ENCODE data around the gene GH1.
"Not testable (repeated sequence)": the region's sequence is repeated elsewhere in the genome, so short reads cannot be mapped to it uniquely, and the experiment has no call there.

GH1 gene

GRCh38 chr17:63896524-63897354 lies 21.9 kb downstream of the GH1 start, which contains the start of gene CSH1:
Gene CSH1 (minus strand): TSS chr17:63896574. CDS start chr17:63896511, 63 bp downstream.
- DNase-seq (ENCODE audit: low spot score): not testable (repeated sequence)

- not testable (repeated sequence) for DNase-seq (ENCODE audit: low spot score)
Observed at GRCh38 chr17:63894821-63895220, 23.8 kb downstream of the GH1 start.

DNA sequence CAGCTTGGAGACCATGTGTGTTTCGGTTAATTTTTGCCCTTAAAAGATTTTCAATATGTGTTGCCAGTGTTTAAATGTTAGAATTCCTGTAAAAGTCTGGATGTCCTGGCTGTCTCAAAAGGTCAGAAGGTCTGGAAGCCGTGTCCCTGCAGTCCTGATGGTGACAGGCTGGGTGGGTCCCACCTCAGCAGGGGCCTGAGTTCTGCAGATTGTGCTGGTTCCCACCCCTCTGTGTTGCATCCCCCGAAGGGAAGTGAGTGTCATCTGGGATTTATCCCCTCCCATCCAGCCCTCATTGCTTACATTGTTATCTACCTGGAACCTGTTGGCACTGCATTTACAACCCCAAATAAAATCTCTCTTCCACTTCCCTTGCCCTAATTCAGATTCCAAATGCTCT lies 24.6 kb downstream of the GH1 start:
- not testable (repeated sequence) for DNase-seq (ENCODE audit: low spot score)

GRCh38 chr17:63892316-63893037 lies 26.2 kb downstream of the GH1 start:
- not testable (repeated sequence) for DNase-seq (ENCODE audit: low spot score)

GRCh38 chr17:63889026-63889848 lies 29.4 kb downstream of the GH1 start:
- DNase-seq (ENCODE audit: low spot score): peak; percentile 25

GRCh38 chr17:63885119-63885518 lies 33.5 kb downstream of the GH1 start:
- DNase-seq (ENCODE audit: low spot score): not testable (repeated sequence)

GRCh38 chr17:63882626-63883126 lies 36.0 kb downstream of the GH1 start:
- not testable (repeated sequence) for DNase-seq (ENCODE audit: low spot score)

GRCh38 chr17:63881935-63882601 lies 36.6 kb downstream of the GH1 start, which contains the start of gene GH2:
Gene GH2 (minus strand): TSS chr17:63881944. CDS start chr17:63881801, 143 bp downstream.
- DNase-seq (ENCODE audit: low spot score): peak; percentile 85

GRCh38 chr17:63881337-63881736 lies 37.3 kb downstream of the GH1 start:
- not testable (repeated sequence) for DNase-seq (ENCODE audit: low spot score)

DNA sequence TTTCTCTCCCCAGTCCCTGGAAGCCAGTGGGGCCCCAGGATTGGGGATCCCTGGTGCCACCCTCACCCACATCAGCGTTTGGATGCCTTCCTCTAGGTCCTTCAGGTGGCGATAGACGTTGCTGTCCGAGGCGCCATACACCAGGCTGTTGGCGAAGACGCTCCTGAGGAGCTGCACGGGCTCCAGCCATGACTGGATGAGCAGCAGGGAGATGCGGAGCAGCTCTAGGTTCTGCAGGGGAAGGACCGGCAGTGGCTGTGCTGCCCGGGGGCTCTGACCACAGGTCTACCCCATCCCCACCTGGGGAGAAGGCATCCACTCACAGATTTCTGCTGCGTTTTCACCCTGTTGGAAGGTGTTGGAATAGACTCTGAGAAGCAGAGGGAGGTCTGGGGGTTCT lies 37.9 kb downstream of the GH1 start:
- DNase-seq (ENCODE audit: low spot score): no peak

GRCh38 chr17:63878413-63878812 lies 40.2 kb downstream of the GH1 start:
- DNase-seq (ENCODE audit: low spot score): not testable (repeated sequence)

- not testable (repeated sequence) for DNase-seq (ENCODE audit: low spot score)
Observed at GRCh38 chr17:63874693-63875092, 43.9 kb downstream of the GH1 start.

DNA sequence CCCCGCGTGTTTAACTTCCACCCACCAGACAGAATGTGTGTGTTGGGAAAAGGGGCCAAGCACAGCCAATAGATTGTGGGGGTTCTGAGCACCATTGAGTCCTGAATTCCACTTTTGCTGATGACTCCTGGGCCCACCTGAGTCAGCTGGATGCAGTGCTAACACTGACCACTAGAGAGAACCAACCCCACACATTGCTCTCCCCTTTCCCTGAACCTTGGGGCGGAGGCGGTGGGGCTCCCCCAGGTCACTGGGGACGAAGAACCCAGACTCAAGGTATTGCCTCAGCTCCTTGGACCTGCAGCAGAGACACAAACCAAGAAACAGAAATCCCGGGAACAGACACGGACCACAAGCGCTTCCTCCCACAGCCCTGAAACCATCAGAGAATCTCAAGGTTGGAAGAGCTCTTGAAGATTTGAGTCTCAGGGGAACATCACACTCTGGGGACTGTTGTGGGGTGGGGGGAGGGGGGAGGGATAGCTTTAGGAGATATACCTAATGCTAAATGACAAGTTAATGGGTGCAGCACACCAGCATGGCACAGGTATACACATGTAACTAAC lies 44.5 kb downstream of the GH1 start:
- not testable (repeated sequence) for DNase-seq (ENCODE audit: low spot score)

GRCh38 chr17:63873577-63873976 lies 45.1 kb downstream of the GH1 start, which contains the start of gene CSH2:
Gene CSH2 (minus strand): TSS chr17:63873677. CDS start chr17:63873614, 63 bp downstream.
- DNase-seq (ENCODE audit: low spot score): not testable (repeated sequence)

DNA sequence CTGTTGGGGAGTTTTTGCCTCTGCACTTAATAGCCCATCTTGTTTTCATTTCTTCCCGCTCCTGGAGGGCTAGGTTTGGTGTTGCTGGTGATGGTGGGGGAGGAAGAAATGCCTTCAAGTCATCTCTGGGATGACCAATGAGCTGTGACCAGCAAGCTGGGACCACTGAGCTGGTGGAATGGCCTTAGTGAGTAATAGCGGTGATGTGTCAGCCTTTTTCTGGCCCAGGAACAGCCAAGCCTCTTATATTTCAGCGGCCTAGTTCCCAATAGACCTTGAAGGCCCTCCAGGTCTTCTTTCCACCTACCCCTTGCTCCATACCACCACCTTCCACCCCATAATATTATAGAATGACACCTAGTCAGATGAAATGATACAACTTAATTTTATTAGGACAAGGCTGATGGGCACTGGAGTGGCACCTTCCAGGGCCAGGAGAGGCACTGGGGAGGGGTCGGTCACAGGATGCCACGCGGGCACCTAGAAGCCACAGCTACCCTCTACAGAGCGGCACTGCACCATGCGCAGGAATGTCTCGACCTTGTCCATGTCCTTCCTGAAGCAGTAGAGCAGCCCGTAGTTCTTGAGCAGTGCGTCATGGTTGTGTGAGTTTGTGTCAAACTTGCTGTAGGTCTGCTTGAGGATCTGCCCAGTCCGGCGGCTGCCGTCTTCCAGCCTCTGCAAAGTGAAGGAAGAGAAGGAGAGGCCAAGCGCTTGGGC lies 46.8 kb downstream of the GH1 start:
- DNase-seq (ENCODE audit: low spot score): not testable (repeated sequence)

- not testable (repeated sequence) for DNase-seq (ENCODE audit: low spot score)
Observed at GRCh38 chr17:63870292-63870665, 48.4 kb downstream of the GH1 start.

DNA sequence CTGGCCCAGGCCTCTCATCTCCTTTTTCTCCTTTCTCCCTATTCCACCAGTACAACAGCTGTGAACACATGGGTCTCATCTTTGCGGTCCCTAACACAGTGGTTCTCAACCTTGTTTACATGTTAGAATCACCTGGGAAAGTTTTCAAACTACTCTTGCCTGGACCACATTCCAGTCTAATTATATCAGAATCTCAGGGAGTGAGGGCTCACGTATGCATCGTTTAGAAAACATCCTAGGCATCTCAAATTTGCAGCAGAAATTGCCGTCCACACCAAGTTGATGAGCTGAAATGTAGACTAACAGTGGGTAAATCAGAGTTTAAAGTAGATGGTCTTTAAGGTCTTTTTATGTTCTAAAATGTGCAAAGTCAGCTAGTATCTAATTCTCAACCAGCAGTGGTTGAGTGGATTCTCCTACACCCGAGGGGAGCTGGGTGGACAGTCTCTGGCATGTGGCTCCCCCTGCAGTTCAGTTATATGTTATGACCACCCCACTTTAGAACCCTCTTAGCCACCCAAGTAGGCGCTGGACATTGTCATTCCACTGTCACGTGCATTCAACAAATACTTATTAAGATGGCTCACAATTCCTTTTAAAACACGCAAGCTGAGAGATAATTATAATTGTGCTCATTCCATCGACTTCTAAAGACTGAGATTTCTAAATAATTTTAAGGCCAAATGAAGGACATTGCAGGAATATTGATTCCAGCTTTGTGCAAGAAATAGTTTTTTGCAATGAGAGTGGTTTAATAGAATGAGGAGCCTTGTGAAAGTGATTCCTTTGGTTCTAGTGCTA lies 48.9 kb downstream of the GH1 start:
- DNase-seq (ENCODE audit: low spot score): not testable (repeated sequence)
